GM21423 (cell line): ENCODE data around the gene PRSS12.
A peak's percentile ranks its signal among the peaks of the same experiment; 100 is the strongest.
"Not testable (repeated sequence)": the region's sequence is repeated elsewhere in the genome, so short reads cannot be mapped to it uniquely, and the experiment has no call there.

Experiments
- ATAC-seq: cut with Tn5 transposase; IDR thresholded peaks from one replicate; pipeline ENCODE4 v1.9.1; 2021; ENCODE audit warnings: mild to moderate bottlenecking, moderate library complexity; ENCODE audit not compliant: unreplicated experiment

The PRSS12 gene

GRCh38 chr4:118279328-118279727 lies 73.5 kb downstream of the PRSS12 start:
- ATAC-seq: no peak

GRCh38 chr4:118278473-118279274 lies 74.1 kb downstream of the PRSS12 start:
- ATAC-seq: peak; percentile 91

- ATAC-seq: no peak
These were observed 75.6 kb downstream of the PRSS12 start for GRCh38 chr4:118277243-118277642.

GRCh38 chr4:118276580-118276979 lies 76.2 kb downstream of the PRSS12 start:
- ATAC-seq: no peak

- ATAC-seq: no peak
These were observed 79.2 kb downstream of the PRSS12 start for GRCh38 chr4:118273642-118274041.

GRCh38 chr4:118271788-118272187 lies 81.0 kb downstream of the PRSS12 start:
- ATAC-seq: no peak

- no peak for ATAC-seq
These were observed 82.3 kb downstream of the PRSS12 start for GRCh38 chr4:118270492-118270891.

- ATAC-seq: no peak
These were observed 84.0 kb downstream of the PRSS12 start for GRCh38 chr4:118268780-118269179.

GRCh38 chr4:118266145-118266496 lies 86.7 kb downstream of the PRSS12 start:
- not testable (repeated sequence) for ATAC-seq

GRCh38 chr4:118265312-118266144 lies 87.3 kb downstream of the PRSS12 start:
- no peak for ATAC-seq

GRCh38 chr4:118264096-118264495 lies 88.7 kb downstream of the PRSS12 start:
- no peak for ATAC-seq

- no peak for ATAC-seq
These were observed 92.5 kb downstream of the PRSS12 start for GRCh38 chr4:118260309-118260708.

- no peak for ATAC-seq
These were observed 93.7 kb downstream of the PRSS12 start for GRCh38 chr4:118259111-118259510.

- no peak for ATAC-seq
These were observed 98.4 kb downstream of the PRSS12 start for GRCh38 chr4:118254368-118254767.

- ATAC-seq: no peak
These were observed 102.9 kb downstream of the PRSS12 start for GRCh38 chr4:118249890-118250289.

GRCh38 chr4:118237531-118237930 lies 115.3 kb downstream of the PRSS12 start:
- no peak for ATAC-seq

GRCh38 chr4:118235566-118236120 lies 117.2 kb downstream of the PRSS12 start:
- ATAC-seq: no peak
